Measurements from ENCODE around the gene BLOC1S3. TPM values are rescaled to one million over a fixed set of nuclear protein-coding genes. Genes with fewer than 3 reads are reported as not detected.
A peak's percentile ranks its signal among the peaks of the same experiment; 100 is the strongest.

BLOC1S3 gene
- total and polyA plus RNA-seq, 2 of the 13 experiments (the other 11 are each of a cell fraction or from before 2014, with no cell fraction given) = 4.3 to 4.8 TPM

DNA sequence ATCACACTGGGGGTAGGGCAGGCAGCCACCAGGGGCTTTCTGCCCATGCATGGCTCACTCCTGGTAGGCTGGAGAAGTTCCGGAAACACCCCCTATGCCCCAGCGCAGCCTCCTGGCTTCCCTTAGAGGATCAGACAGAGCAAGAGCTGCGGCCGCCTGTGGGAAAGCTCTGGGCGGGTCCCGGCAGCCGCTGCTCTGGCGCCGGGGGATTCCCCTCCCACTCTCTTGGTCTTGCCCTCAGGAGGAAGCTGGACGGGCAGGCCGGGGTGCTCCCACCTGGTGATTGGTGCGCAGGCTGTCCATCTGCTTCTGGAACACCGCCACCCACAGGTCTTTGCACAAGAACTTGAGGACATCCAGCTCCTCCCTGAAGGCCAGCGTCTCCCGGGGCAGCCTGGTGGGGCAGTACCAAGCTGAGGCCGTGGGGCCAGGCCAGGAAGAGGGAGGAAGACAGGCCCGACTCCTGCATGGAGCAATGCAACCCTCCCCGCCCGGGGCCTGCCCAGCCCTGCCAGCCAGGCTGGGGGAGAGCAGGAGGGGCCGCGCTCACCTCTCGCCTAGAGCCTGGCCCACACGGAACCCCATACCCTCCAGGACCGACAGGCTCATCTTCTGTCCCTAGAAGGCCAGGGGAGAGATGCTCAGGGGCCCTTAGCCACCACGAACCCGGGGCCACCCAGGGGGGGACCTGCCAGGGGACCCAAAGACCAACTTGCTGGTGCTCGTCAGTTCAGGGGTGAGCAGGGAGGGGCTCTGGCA lies 13.8 kb upstream of the BLOC1S3 start (continued):
- TF ChIP-seq, protein P1, sequence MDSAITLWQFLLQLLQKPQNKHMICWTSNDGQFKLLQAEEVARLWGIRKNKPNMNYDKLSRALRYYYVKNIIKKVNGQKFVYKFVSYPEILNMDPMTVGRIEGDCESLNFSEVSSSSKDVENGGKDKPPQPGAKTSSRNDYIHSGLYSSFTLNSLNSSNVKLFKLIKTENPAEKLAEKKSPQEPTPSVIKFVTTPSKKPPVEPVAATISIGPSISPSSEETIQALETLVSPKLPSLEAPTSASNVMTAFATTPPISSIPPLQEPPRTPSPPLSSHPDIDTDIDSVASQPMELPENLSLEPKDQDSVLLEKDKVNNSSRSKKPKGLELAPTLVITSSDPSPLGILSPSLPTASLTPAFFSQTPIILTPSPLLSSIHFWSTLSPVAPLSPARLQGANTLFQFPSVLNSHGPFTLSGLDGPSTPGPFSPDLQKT (CRISPR knock-in tag; IDR thresholded peaks at IDR 0.05; ENCODE audit: borderline replicate concordance) = no peak
- TF ChIP-seq MYC (CRISPR knock-in tag; IDR thresholded peaks at IDR 0.05; ENCODE audit: borderline replicate concordance) (0 out of 2 replicates have a peak, but pooled peaks have one; percentile 13), SP2 (CRISPR knock-in tag; IDR thresholded peaks at IDR 0.05) (peak; percentile 70), SMAD1 (CRISPR knock-in tag; IDR thresholded peaks at IDR 0.05; ENCODE audit: borderline replicate concordance, low read depth) (no peak), ZNF570 (CRISPR knock-in tag; IDR thresholded peaks at IDR 0.05; ENCODE audit: borderline replicate concordance) (no peak), SOX13 (IDR thresholded peaks at IDR 0.05) (no peak), SOX13 (CRISPR knock-in tag; conservative IDR thresholded peaks at IDR 0.05 in 1 of 2, IDR thresholded peaks at IDR 0.05 in 1 of 2) (no peak), SAFB2 (CRISPR knock-in tag; IDR thresholded peaks at IDR 0.05; ENCODE audit: borderline replicate concordance, low read depth) (no peak), NFAT5 (CRISPR knock-in tag; IDR thresholded peaks at IDR 0.05) (no peak), NCOA1 (CRISPR knock-in tag; IDR thresholded peaks at IDR 0.05) (no peak), SKI (IDR thresholded peaks at IDR 0.05; ENCODE audit: partially characterized antibody) (no peak), ZFP82 (CRISPR knock-in tag; IDR thresholded peaks at IDR 0.05; ENCODE audit: borderline replicate concordance) (no peak), ZFY (CRISPR knock-in tag; IDR thresholded peaks at IDR 0.05) (peak; percentile 21; the same call in 1 of the 2 replicates), ARNT (IDR thresholded peaks at IDR 0.05) (no peak), TAF15 (IDR thresholded peaks at IDR 0.05; ENCODE audit: low read depth, low read length, poor library complexity, severe bottlenecking) (no peak), ZNF646 (CRISPR knock-in tag; IDR thresholded peaks at IDR 0.05) (no peak), HHEX (CRISPR knock-in tag; IDR thresholded peaks at IDR 0.05) (no peak)

Measured in HepG2 (cell line).